Subcutaneous abdominal adipose tissue (tissue), 5 donors: Measurements from ENCODE around the gene WBP2NL.
A peak's percentile ranks its signal among the peaks of the same experiment; 100 is the strongest.

Experiments used
- H3K27ac ChIP-seq: one replicate; pipeline ENCODE4 v1.7.0; 2013; ENCODE audit warnings: low read depth, mild to moderate bottlenecking, inconsistent platforms, low read length, moderate library complexity
- H3K27me3 ChIP-seq, 5 donors: one replicate each; pipeline ENCODE4 v1.7.0; 2013; ENCODE audit warnings: low read length in 5 of 5, inconsistent platforms in 1 of 5; ENCODE audit not compliant: control insufficient read depth in 5 of 5, insufficient read depth in 4 of 5
- H3K36me3 ChIP-seq, 5 donors: one replicate each; pipeline ENCODE4 v1.7.0; 2013; ENCODE audit warnings: low read length in 5 of 5; ENCODE audit not compliant: control insufficient read depth in 5 of 5, insufficient read depth in 5 of 5
- H3K4me1 ChIP-seq, 5 donors: one replicate each; pipeline ENCODE4 v1.7.0; 2013; ENCODE audit warnings: low read length in 5 of 5, mild to moderate bottlenecking in 3 of 5, moderate library complexity in 1 of 5; ENCODE audit not compliant: control insufficient read depth in 5 of 5, insufficient read depth in 5 of 5
- H3K4me3 ChIP-seq, 5 donors: one replicate each; pipeline ENCODE4 v1.7.0; 2013; ENCODE audit warnings: low read length in 5 of 5, low read depth in 1 of 5
- H3K9ac ChIP-seq, 5 donors: one replicate each; pipeline ENCODE4 v1.7.0; 2013; ENCODE audit warnings: low read length in 5 of 5, mild to moderate bottlenecking in 4 of 5, moderate library complexity in 3 of 5
- H3K9me3 ChIP-seq, 5 donors: one replicate each; pipeline ENCODE4 v1.7.0; 2013; ENCODE audit warnings: low read length in 5 of 5; ENCODE audit not compliant: control insufficient read depth in 5 of 5
- donor health status: healthy.
- donor health status: healthy.
- donor health status: healthy.
- donor health status: healthy.
- donor health status: healthy.

The WBP2NL gene

DNA sequence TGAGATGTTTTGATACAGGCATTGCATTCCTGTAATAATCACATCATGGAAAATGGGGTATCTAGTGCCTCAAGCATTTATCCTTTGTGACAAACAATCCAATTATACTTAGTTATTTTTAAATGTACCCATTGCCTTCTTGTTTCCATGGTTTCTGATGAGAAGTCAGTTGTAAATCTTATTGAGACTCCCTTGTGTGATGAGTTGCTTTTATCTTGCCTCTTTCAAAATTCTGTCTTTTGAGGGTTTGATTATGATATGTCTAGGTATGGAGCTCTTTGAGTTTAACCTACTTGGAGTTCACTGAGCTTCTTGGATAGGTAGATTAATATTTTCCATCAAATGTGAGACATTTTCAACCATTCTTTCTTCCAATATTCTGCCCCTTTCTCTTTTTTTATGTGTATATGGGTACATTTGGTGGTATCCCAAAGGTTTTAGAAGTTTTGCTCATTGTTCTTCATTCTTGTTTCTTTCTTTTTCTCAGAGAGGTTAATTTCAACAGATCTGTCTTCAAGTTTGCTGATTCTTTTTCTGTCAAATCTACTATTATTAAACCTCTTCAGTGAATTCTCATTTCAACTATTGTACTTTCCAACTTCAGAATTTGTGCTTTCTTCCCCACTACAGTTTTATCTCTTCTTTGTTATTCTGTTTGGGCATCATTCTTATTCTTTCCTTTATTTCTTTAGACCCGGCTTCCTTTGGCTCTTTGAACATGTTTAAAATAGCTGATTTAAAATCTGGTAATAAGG, 58.3 kb downstream of the WBP2NL start:
- Histone ChIP-seq H3K4me1 (no peaks in the 10 kb centered on the region), H3K36me3 (peaks cover 0 to 37% (median 30%) of the 10 kb centered on the region in 5 donors), H3K4me3 (no peak overlapping the region), H3K27ac (no peak overlapping the region), H3K9ac (no peak overlapping the region), H3K9me3 (peaks cover 0 to 9% (median 5%) of the 10 kb centered on the region in 5 donors), H3K27me3 (no peaks in the 10 kb centered on the region)

DNA sequence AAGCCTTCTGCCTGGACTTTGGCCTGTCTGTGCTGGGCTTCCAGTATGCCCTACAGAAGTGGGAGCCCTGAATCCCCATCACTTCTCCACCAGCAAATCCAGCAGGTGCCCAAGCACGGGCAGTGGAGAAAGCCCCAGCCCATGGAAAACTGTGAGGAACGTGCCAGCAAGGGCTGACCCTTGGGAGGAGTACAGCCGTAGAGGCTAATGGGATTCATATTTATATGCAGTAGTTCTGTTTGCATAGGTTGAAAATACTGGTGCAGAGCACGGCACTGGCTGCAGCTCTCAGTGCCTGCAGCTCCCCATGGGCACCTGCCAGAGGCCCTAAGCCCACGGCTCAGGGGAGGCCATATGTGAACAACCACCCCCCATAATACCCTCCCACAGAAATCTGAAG, 61.9 kb downstream of the WBP2NL start:
- H3K9ac ChIP-seq = no peak overlapping the region
- H3K9me3 ChIP-seq = peaks cover 0 to 9% (median 5%) of the 10 kb centered on the region in 5 donors
- peaks cover 0 to 57% (median 46%) of the 10 kb centered on the region in 5 donors for H3K36me3 ChIP-seq
- H3K27me3 ChIP-seq = no peaks in the 10 kb centered on the region
- H3K4me3 ChIP-seq = no peak overlapping the region
- H3K4me1 ChIP-seq = no peaks in the 10 kb centered on the region
- no peak overlapping the region for H3K27ac ChIP-seq

DNA sequence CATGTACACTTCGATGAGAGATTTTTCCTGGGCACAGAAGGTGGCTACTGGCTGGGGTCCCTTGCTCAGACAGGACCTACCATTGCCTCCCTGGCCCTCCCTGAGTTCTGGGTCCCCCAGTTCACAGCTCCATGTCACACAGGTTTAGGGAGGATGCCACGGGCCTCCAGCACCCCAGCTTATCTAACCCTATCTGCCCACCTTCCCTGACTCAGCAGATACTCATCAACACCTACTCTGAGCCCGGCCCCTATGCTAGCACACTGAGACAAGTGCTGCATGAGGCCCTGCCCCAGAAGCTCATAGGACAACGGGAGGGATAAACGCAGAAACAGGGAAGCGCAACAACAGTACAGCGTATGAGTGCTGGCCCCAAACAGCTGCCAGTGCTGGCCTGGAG, 62.5 kb downstream of the WBP2NL start:
- H3K9me3 ChIP-seq = peaks cover 0 to 9% (median 5%) of the 10 kb centered on the region in 5 donors
- no peaks in the 10 kb centered on the region for H3K4me1 ChIP-seq
- H3K36me3 ChIP-seq = peaks cover 0 to 62% (median 51%) of the 10 kb centered on the region in 5 donors
- H3K27me3 ChIP-seq = no peaks in the 10 kb centered on the region
- no peak overlapping the region for H3K27ac ChIP-seq
- no peak overlapping the region for H3K4me3 ChIP-seq
- H3K9ac ChIP-seq = no peak overlapping the region

DNA sequence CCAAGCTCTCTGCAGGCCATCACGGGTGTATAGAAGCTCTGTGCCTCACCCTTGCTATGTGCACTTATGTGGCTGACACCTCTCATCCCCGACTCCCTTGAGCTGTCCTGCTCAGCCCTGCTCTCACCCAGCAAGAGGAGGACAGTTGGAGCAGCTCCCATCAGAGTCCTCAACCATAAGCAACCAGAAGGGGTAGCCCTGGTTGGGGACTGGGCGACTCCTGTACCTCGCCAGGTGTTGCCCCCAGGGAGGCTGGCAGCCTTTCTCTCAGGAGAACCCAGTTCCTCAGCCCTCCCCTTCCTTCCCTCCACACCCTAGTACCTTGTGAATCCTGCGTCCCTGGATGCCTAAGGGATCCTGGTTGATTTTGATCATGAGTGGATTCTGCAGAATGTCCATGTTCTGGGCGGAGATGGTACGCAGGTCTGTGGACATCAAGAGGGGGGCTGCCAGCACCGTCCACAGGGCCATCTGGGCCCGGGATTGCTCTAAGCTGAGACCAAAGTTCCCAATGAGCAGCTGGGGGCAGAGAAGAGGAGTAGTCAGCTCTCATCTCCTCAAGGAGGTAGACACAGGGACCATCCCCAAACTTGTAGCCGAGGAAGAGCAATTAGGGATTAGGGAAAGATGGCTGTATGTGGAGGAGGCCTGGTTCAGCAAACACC, 64.0 kb downstream of the WBP2NL start:
- H3K27me3 ChIP-seq = no peaks in the 10 kb centered on the region
- H3K36me3 ChIP-seq = peaks cover 0 to 78% (median 67%) of the 10 kb centered on the region in 5 donors
- no peak overlapping the region for H3K9ac ChIP-seq

DNA sequence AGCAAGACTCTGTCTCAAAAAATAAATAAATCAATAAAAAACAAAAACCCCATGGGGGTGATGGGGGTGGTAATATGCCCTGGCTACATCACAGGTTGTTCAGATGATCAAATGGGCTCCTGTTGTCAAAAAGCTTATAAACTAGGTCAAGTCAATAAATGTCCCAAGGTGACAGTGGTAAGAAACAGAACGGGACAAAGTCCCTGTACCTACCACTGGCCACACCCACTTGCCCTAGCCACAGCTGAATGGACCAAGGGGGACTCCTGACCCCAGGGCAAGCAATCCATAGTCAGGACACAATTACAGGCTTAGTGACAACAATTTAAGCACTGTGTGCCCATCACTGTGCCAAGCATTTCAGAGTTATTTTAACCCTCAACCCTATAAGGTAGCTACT, 66.0 kb downstream of the WBP2NL start:
- H3K27ac ChIP-seq = no peak overlapping the region
- peaks cover 0 to 71% (median 66%) of the 10 kb centered on the region in 5 donors for H3K36me3 ChIP-seq
- H3K4me1 ChIP-seq = peaks cover under 1 to 2% (median 2%) of the 10 kb centered on the region in 5 donors
- no peak overlapping the region for H3K9ac ChIP-seq
- H3K4me3 ChIP-seq = no peak overlapping the region
- no peaks in the 10 kb centered on the region for H3K9me3 ChIP-seq
- no peaks in the 10 kb centered on the region for H3K27me3 ChIP-seq

More for the DNA sequence above, 64.0 kb downstream of the WBP2NL start:
- Histone ChIP-seq H3K4me3 (no peak overlapping the region), H3K27ac (no peak overlapping the region), H3K4me1 (no peaks in the 10 kb centered on the region), H3K9me3 (no peaks in the 10 kb centered on the region)

DNA sequence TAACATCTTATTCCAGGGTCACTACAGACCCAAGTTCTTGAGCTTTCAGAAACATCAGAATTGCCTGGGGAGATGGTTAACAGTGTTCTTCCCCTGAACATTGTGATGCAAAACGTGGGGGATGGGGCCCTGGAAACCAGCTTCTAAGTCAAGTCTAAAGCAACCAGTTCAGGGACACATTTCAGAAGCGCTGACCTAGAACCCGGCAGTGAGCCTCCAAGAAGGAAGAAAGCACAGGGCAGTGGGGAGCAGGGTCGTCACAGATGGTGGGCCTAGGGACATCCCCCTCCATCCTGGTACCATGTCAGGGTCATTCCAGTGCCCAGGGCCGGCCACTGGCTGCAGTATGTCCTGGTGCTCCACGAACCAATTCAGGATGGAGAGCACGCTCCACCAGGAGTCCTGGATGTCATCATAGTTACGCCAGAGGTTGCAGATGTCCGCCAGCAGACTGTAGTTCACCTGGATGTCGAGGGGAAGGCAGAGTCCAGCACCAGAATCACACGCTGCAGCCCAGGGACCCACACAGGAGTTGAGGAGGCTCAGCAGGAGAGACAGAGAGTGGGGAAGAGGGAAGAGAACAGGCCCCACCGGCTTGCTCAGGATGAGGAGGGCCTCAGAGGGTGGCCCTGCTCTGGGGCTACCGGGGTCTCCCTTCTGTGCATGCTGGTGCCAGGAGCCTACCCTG, 67.0 kb downstream of the WBP2NL start:
- Histone ChIP-seq H3K9me3 (no peaks in the 10 kb centered on the region), H3K9ac (no peak overlapping the region), H3K4me3 (no peak overlapping the region), H3K27me3 (no peaks in the 10 kb centered on the region), H3K4me1 (peaks cover 4 to 10% (median 9%) of the 10 kb centered on the region in 5 donors), H3K27ac (no peak overlapping the region), H3K36me3 (peaks cover 0 to 62% (median 57%) of the 10 kb centered on the region in 5 donors)

DNA sequence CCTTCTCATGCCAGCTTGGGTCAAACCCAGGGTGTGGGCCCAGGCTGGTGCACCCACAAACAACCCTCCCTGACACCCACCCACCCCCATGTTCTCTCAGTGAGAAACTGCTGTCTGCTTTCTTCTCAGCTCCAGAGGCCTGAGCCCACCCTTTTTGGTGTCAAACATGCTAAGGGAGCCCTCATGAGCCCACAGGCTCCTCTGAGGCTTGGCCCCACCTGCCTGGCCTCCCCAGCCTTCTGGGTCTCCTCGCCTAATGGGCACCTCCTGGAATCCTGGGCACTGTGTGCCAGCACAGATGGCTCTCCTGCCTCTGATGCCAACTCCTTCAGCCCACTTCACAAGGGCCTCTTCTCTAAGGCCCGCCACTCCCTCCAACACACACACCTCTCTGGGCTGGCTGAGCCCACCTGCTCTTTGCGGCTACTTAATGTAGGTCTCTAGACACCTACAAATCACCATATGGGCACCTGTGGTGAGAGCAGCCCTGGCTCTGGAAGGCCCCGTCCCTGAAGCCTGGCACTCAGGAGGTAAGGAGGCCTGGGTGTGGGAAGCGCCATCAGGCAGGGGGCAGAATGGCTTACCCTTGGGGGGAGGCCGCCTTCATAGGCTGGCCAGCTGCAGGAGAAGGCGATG, 67.7 kb downstream of the WBP2NL start:
- no peak overlapping the region for H3K27ac ChIP-seq
- no peaks in the 10 kb centered on the region for H3K27me3 ChIP-seq
- peaks cover 0 to 55% (median 50%) of the 10 kb centered on the region in 5 donors for H3K36me3 ChIP-seq
- H3K4me3 ChIP-seq = no peak overlapping the region
- H3K9me3 ChIP-seq = no peaks in the 10 kb centered on the region
- peaks cover 6 to 15% (median 13%) of the 10 kb centered on the region in 5 donors for H3K4me1 ChIP-seq
- H3K9ac ChIP-seq = peak overlapping the region in 1 of 5 donors; percentile 7

DNA sequence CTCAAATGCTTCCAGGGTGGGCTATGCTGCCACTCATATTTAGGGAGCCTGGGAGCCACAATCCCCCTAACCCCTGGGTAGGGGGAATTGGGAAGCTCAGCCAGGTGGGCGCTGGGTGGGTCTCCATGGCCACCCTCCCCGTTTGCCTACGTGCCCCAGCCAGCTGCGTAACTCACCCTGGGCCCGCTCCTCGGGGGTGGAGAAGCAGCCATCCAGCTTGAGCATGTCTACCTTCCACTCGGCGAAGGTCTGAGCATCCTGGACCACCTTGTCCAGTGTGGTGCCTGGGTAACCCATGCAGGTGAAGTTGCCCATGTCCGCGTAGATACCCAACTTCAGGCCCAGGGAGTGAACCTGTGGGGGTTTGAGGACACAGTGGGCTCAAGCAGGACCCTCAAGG, 68.3 kb downstream of the WBP2NL start:
- no peak overlapping the region for H3K27ac ChIP-seq
- H3K27me3 ChIP-seq = no peaks in the 10 kb centered on the region
- H3K9ac ChIP-seq = peak overlapping the region in 1 of 5 donors; percentile 8
- no peak overlapping the region for H3K4me3 ChIP-seq
- H3K36me3 ChIP-seq = peaks cover 0 to 49% (median 47%) of the 10 kb centered on the region in 5 donors
- H3K4me1 ChIP-seq = peaks cover 7 to 21% (median 18%) of the 10 kb centered on the region in 5 donors
- H3K9me3 ChIP-seq = no peaks in the 10 kb centered on the region

DNA sequence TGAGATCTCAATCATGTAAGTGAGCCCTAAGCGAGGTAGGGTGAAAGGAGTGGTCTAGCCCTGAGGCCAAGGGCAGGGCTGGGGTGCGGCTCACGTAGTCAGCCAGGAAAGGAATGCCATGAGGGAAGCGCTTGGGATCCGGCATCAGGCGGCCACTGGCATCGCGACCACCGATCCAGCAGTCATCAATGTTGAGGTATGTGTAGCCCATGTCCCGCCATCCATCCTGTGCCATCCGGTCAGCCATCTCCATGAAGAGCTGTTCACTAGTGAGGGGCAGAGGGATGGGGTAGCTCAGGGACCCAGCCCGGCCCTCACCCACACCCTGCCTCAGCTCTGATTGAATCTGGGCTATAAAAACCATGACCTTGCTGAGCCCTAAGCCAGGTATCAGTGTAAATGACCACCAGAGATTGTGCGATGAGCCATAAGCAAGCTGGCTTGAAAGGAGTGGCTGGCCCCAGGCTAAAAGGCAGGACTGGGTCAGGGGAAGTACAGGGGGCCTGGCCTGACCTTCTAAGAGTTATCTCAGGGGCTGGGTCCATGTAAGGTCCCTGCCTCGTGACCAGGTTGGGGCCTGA, 69.2 kb downstream of the WBP2NL start:
- Histone ChIP-seq H3K4me1 (peaks cover 7 to 21% (median 18%) of the 10 kb centered on the region in 5 donors), H3K36me3 (peaks cover 0 to 41% (median 40%) of the 10 kb centered on the region in 5 donors)

More for the DNA sequence above, 69.2 kb downstream of the WBP2NL start:
- H3K9me3 ChIP-seq = no peaks in the 10 kb centered on the region
- no peak overlapping the region for H3K27ac ChIP-seq
- H3K27me3 ChIP-seq = no peaks in the 10 kb centered on the region
- no peak overlapping the region for H3K9ac ChIP-seq
- no peak overlapping the region for H3K4me3 ChIP-seq
